Mucosa of descending colon (tissue), 3 donors: Measurements from ENCODE around the gene TP63. TPM values are rescaled to one million over a fixed set of nuclear protein-coding genes. Genes with fewer than 3 reads are reported as not detected.
"Not testable (repeated sequence)": the region's sequence is repeated elsewhere in the genome, so short reads cannot be mapped to it uniquely, and the experiment has no call there.

Source experiments
- ATAC-seq: fragments of 200-7000 bp; cut with Tn5 transposase; one replicate; pipeline ENCODE4 v1.9.1; 2020; ENCODE audit warnings: mild to moderate bottlenecking, moderate library complexity
- DNase-seq, 3 donors: peaks; one replicate each; pipeline ENCODE4 v3.0.0-alpha.2; 2020
- H3K36me3 ChIP-seq: fragments of 200-600 bp; one replicate; pipeline ENCODE4 v1.8.0; 2021; ENCODE audit warnings: low read depth, mild to moderate bottlenecking
- H3K4me1 ChIP-seq: fragments of 200-600 bp; one replicate; pipeline ENCODE4 v1.8.0; 2021; ENCODE audit warnings: low read depth, mild to moderate bottlenecking
- H3K4me3 ChIP-seq: fragments of 200-600 bp; one replicate; pipeline ENCODE4 v1.8.0; 2021; ENCODE audit warnings: mild to moderate bottlenecking
- H3K9me3 ChIP-seq: fragments of 200-600 bp; one replicate; pipeline ENCODE4 v1.8.0; 2021; ENCODE audit warnings: mild to moderate bottlenecking
- intact Hi-C, 2 donors: fragments of 100-400 bp; cut with DNase I in 1 of 2; cut with micrococcal nuclease in 1 of 2; formaldehyde crosslinking; loops; one replicate each; pipeline versions ENCODE4 v1.11.0 to v1.11.1; 2022; cut with DNase I, micrococcal nuclease
- total RNA-seq, 3 donors: library from RNA; stranded (reverse); fragmentation: NEBNext Ultra II Directional in 2 of 3; extraction: Animal tissue kit (Norgen Biotek cat#: 25700) in 2 of 3; gene quantifications; one replicate each; pipeline versions ENCODE4 v1.2.1 to v1.2.4, GENCODE V29; 2021 to 2023
- TF ChIP-seq, protein P1 (sequence below): fragments of 200-600 bp; IDR thresholded peaks from one replicate; pipeline ENCODE4 v1.8.0; 2022; ENCODE audit warnings: antibody characterized with exemption, mild to moderate bottlenecking
- donor health status: DM: no; HTN: no; CAD: no; lungs with moderate emphysema.
- donor health status: DM: no; HTN: no; CAD: no.
- donor health status: DM: no; HTN: yes; CAD: no.

Gene TP63
- total RNA-seq, 3 donors from 2014 or later, result 0.31 to 0.57 TPM; not detected in 1

GRCh38 chr3:189652042-189652441 lies 20.9 kb downstream of the TP63 start:
- Histone ChIP-seq H3K4me1 (no peaks in the 10 kb centered on the region), H3K36me3 (no peaks in the 10 kb centered on the region), H3K4me3 (no peak overlapping the region), H3K9me3 (peaks cover 9% of the 10 kb centered on the region)
- TF ChIP-seq, protein P1, sequence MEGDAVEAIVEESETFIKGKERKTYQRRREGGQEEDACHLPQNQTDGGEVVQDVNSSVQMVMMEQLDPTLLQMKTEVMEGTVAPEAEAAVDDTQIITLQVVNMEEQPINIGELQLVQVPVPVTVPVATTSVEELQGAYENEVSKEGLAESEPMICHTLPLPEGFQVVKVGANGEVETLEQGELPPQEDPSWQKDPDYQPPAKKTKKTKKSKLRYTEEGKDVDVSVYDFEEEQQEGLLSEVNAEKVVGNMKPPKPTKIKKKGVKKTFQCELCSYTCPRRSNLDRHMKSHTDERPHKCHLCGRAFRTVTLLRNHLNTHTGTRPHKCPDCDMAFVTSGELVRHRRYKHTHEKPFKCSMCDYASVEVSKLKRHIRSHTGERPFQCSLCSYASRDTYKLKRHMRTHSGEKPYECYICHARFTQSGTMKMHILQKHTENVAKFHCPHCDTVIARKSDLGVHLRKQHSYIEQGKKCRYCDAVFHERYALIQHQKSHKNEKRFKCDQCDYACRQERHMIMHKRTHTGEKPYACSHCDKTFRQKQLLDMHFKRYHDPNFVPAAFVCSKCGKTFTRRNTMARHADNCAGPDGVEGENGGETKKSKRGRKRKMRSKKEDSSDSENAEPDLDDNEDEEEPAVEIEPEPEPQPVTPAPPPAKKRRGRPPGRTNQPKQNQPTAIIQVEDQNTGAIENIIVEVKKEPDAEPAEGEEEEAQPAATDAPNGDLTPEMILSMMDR, result no peak
- intact Hi-C loops, result no loop called here
- DNase-seq (peak in 1 of 3 donors; percentile 25), ATAC-seq (no peak)

DNA sequence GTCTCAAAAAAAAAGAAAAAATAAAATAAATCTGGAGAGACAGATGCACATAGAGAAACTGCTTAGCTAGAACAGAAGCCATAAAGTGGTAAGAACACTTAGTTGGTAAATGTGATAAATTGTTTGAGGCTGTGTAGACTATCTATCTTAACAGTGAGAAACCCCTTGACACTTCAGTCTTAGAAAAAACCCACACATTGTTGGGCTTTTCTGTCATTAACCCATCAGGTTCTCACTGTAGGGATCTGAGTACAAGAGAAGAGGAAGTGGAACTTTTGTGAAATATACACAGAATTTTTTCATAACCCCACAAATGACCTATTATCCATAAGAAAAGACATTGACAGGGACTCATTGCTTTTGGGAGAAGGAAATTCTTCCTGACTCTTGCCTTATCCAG lies 24.4 kb downstream of the TP63 start:
- no peak for ATAC-seq
- Histone ChIP-seq H3K9me3 (peaks cover 9% of the 10 kb centered on the region), H3K4me3 (no peak overlapping the region), H3K4me1 (no peaks in the 10 kb centered on the region), H3K36me3 (no peaks in the 10 kb centered on the region)
- TF ChIP-seq, protein P1, result no peak
- intact Hi-C loops, result no loop called here
- no peak for DNase-seq

- Histone ChIP-seq H3K4me3 (no peak overlapping the region), H3K36me3 (no peaks in the 10 kb centered on the region), H3K9me3 (peaks cover 9% of the 10 kb centered on the region), H3K4me1 (no peaks in the 10 kb centered on the region)
- intact Hi-C loops, result no loop called here
- DNase-seq (no peak), ATAC-seq (no peak)
- TF ChIP-seq, protein P1, result no peak
Observed at GRCh38 chr3:189659571-189659970, 28.4 kb downstream of the TP63 start.

DNA sequence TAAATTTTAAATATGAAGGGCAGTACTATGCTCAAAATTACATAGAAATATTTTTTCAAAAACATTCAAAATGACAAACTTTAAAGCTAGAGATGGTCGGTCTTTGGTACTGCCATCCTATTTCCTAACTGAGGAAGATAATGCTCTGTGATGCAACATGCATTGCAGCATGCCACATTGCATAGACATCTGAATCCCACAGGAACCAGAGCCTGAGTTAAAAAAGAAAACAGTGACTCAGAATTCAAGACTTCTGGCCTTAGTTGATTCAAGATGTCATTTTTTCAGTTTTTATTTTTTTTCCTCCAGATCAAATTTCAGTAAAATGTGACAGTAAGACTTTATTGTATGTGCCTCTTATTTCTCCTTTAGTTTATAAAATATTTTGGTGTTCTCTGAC lies 33.1 kb downstream of the TP63 start:
- intact Hi-C loops, result no loop called here
- Histone ChIP-seq H3K4me1 (no peaks in the 10 kb centered on the region), H3K9me3 (no peaks in the 10 kb centered on the region), H3K36me3 (no peaks in the 10 kb centered on the region), H3K4me3 (no peak overlapping the region)
- TF ChIP-seq, protein P1, result no peak
- no peak for ATAC-seq
- no peak for DNase-seq

DNA sequence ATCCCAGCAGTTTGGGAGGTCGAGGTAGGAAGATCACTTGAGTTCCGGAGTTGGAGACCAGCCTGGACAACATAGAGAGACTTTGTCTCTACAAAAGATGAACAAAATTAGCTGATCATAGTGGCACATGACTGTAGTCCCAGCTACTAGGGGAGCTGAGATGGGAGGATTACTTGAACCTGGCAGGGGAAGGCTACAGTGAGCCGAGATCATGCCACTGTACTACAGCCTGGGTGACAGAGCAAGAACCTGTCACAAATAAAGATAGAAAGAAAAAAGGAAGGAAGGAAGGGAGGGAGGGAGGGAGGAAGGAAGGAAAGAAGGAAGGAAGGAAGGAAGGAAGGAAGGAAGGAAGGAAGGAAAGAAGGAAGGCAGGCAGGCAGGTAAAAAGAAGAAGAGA lies 41.2 kb downstream of the TP63 start:
- ATAC-seq, H3K4me3 ChIP-seq, DNase-seq, intact Hi-C loops, H3K9me3 ChIP-seq, H3K36me3 ChIP-seq, H3K4me1 ChIP-seq: not testable (repeated sequence)

- Histone ChIP-seq H3K4me1 (no peaks in the 10 kb centered on the region), H3K36me3 (no peaks in the 10 kb centered on the region), H3K4me3 (no peak overlapping the region), H3K9me3 (no peaks in the 10 kb centered on the region)
- ATAC-seq (no peak), DNase-seq (no peak)
- TF ChIP-seq, protein P1, result no peak
- intact Hi-C loops, result no loop called here
Observed at GRCh38 chr3:189673535-189673934, 42.3 kb downstream of the TP63 start.
